Tibial nerve (tissue), 4 donors: ENCODE results near the gene SCP2.

Source experiments
- EP300 ChIP-seq, 2 donors: sonication (generic); formaldehyde crosslinking; IDR thresholded peaks; one replicate each; pipeline ENCODE4 v1.6.1; 2017; ENCODE audit warnings: antibody characterized with exemption in 2 of 2, mild to moderate bottlenecking in 1 of 2
- POLR2A ChIP-seq, 2 donors: fragments of 450-650 bp; IDR thresholded peaks; one replicate each; pipeline ENCODE4 v1.6.1; 2017; ENCODE audit warnings: antibody characterized with exemption in 2 of 2, mild to moderate bottlenecking in 2 of 2, moderate library complexity in 2 of 2
- TF ChIP-seq, protein P1 (sequence below), 5 experiments: fragments of 200-600 bp in 3 of 5; fragments of 450-650 bp in 2 of 5; sonication (generic) in 3 of 5; IDR thresholded peaks; one replicate each; pipeline ENCODE4 v1.5.1; 2016 to 2019; ENCODE audit warnings: antibody characterized with exemption in 5 of 5, mild to moderate bottlenecking in 3 of 5, moderate library complexity in 2 of 5

DNA sequence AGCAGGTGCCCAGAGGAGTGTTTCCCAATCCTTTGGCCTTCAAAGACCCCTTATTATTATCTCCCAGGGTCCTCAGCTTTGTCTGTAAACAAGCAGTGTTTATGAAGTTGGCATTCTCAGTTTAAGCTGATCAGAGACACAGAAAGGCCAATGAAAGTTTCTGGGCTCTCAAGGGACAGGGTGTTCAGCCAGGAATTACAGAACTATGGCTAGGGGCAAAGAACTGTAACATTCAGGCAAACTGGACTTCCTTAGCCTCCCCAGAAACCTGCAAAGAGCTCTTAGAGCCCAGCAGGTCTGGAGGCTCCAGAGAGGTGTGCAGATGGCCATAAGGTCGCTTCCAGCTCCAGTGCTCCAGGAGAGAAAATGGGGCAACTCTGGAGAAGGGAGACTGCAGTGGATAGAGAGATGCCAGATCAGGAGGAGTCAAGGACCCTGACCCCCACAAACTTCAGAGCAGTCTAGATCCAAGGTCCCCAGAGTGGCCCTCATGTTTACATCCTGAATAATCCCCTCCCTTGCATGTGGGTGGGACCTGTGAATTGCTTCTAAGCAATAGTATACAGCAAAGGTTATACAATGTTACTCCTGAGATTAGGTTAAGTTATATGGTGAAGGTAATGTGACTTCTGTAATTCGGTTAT is 11.7 kb upstream of the SCP2 start:
- TF ChIP-seq, protein P1, sequence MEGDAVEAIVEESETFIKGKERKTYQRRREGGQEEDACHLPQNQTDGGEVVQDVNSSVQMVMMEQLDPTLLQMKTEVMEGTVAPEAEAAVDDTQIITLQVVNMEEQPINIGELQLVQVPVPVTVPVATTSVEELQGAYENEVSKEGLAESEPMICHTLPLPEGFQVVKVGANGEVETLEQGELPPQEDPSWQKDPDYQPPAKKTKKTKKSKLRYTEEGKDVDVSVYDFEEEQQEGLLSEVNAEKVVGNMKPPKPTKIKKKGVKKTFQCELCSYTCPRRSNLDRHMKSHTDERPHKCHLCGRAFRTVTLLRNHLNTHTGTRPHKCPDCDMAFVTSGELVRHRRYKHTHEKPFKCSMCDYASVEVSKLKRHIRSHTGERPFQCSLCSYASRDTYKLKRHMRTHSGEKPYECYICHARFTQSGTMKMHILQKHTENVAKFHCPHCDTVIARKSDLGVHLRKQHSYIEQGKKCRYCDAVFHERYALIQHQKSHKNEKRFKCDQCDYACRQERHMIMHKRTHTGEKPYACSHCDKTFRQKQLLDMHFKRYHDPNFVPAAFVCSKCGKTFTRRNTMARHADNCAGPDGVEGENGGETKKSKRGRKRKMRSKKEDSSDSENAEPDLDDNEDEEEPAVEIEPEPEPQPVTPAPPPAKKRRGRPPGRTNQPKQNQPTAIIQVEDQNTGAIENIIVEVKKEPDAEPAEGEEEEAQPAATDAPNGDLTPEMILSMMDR (IDR thresholded peaks at IDR 0.05), result no peak
- TF ChIP-seq POLR2A (IDR thresholded peaks at IDR 0.05) (no peak), EP300 (IDR thresholded peaks at IDR 0.05) (no peak)
